Gastrocnemius medialis (tissue), 4 donors: ENCODE results near the gene ARHGAP40. TPM values are rescaled to one million over a fixed set of nuclear protein-coding genes. Genes with fewer than 3 reads are reported as not detected.

ENCODE experiments used
- ATAC-seq, 2 donors: fragments of 150-250 bp; one replicate each; pipeline ENCODE4 v1.9.1; 2016
- DNase-seq, 2 donors: peaks; one replicate each; pipeline ENCODE4 v3.0.0-alpha.2; 2019
- H3K27ac ChIP-seq, 4 donors: fragments of 200-600 bp; sonication (generic); 1 replicate in 1 of 4; 2 replicates in 3 of 4; pipeline ENCODE4 v1.5.1; 2016 to 2018; ENCODE audit warnings: mild to moderate bottlenecking in 2 of 4, moderate library complexity in 1 of 4
- H3K27me3 ChIP-seq, 3 donors: fragments of 200-600 bp; sonication (generic) in 2 of 3; 1 replicate in 1 of 3; 2 replicates in 2 of 3; pipeline versions ENCODE4 v1.5.1 to v1.6.0; 2016 to 2019; ENCODE audit warnings: mild to moderate bottlenecking in 1 of 3, moderate library complexity in 1 of 3
- H3K36me3 ChIP-seq, 2 donors: fragments of 200-600 bp; sonication (generic) in 1 of 2; one replicate each; pipeline ENCODE4 v1.5.1; 2017 to 2018
- H3K4me1 ChIP-seq, 2 donors: fragments of 200-600 bp; sonication (generic) in 1 of 2; one replicate each; pipeline ENCODE4 v1.5.1; 2016 to 2017; ENCODE audit warnings: mild to moderate bottlenecking in 2 of 2
- H3K4me3 ChIP-seq, 4 donors: fragments of 200-600 bp; sonication (generic) in 3 of 4; 1 replicate in 1 of 4; 2 replicates in 3 of 4; pipeline ENCODE4 v1.5.1; 2016 to 2019; ENCODE audit warnings: mild to moderate bottlenecking in 2 of 4
- H3K9me3 ChIP-seq, 3 donors: fragments of 200-600 bp; sonication (generic) in 2 of 3; 1 replicate in 1 of 3; 2 replicates in 2 of 3; pipeline ENCODE4 v1.5.1; 2016 to 2019
- CTCF ChIP-seq, 5 experiments: fragments of 450-650 bp in 3 of 5; fragments of 200-600 bp in 2 of 5; sonication (generic) in 2 of 5; IDR thresholded peaks in 4 of 5; conservative IDR thresholded peaks in 1 of 5; 1 replicate in 4 of 5; 2 replicates in 1 of 5; pipeline ENCODE4 v1.5.1; 2016 to 2019; ENCODE audit warnings: antibody characterized with exemption in 5 of 5, mild to moderate bottlenecking in 3 of 5, moderate library complexity in 3 of 5
- POLR2A ChIP-seq, 2 donors: fragments of 450-650 bp; IDR thresholded peaks; one replicate each; pipeline ENCODE4 v1.6.1; 2017; ENCODE audit warnings: antibody characterized with exemption in 2 of 2, mild to moderate bottlenecking in 2 of 2, moderate library complexity in 2 of 2
- in situ Hi-C, 4 donors: fragments of 200-750 bp; cut with MboI; loops; one replicate each; pipeline versions ENCODE4 v1.15.0 to v1.8.0; 2017; ENCODE audit warnings: low sequenced_read_pairs in 4 of 4
- intact Hi-C: fragments of 100-400 bp; cut with DNase I; formaldehyde crosslinking; loops from one replicate; pipeline ENCODE4 v1.15.1; 2023; ENCODE audit warnings: low total_unique reads
- total RNA-seq, 4 donors: library from RNA; depleted of rRNA; stranded (reverse); fragments of >200 nt; gene quantifications; one replicate each; pipeline versions ENCODE4 v1.1.0 to v1.2.3, GENCODE V29; 2016

The ARHGAP40 gene
- total RNA-seq, 4 donors from 2014 or later = not detected

DNA sequence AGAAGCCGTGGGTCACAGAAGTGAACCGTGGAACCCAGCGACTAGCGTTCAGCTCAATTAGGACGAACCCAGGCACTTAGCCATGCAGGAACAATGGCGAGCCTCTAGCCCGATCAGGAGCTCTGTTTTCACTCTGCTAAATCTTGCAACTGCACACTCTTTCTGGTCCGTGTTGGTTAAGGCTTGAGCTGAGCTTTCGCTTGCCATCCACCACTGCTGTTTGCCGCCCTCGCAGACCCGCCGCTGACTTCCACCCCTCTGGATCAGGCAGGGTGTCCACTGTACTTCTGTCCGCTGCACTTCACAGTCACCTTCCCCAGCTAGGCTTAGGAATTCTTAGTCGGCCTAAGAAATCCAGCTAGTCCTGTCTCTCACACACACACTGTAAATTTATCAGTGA lies 96.9 kb downstream of the ARHGAP40 start:
- H3K4me3 ChIP-seq = no peak overlapping the region
- DNase-seq = no peak
- H3K27ac ChIP-seq = no peak overlapping the region
- no peaks in the 10 kb centered on the region for H3K9me3 ChIP-seq
- H3K36me3 ChIP-seq = no peaks in the 10 kb centered on the region
- peaks cover 10 to 15% (median 11%) of the 10 kb centered on the region in 3 donors for H3K27me3 ChIP-seq
- in situ Hi-C loops = no loop called here
- ATAC-seq = no peak
- TF ChIP-seq POLR2A (IDR thresholded peaks at IDR 0.05) (no peak), CTCF (IDR thresholded peaks at IDR 0.05 in 4 of 5, conservative IDR thresholded peaks at IDR 0.05 in 1 of 5) (no peak)
- intact Hi-C loops = no loop called here
- H3K4me1 ChIP-seq = no peaks in the 10 kb centered on the region

GRCh38 chr20:38700141-38700540 lies 98.5 kb downstream of the ARHGAP40 start:
- ATAC-seq (no peak), DNase-seq (no peak)
- Histone ChIP-seq H3K27ac (no peak overlapping the region), H3K4me3 (no peak overlapping the region), H3K9me3 (no peaks in the 10 kb centered on the region), H3K36me3 (no peaks in the 10 kb centered on the region), H3K4me1 (no peaks in the 10 kb centered on the region), H3K27me3 (peaks cover 10 to 20% (median 11%) of the 10 kb centered on the region in 3 donors)
- no peak for TF ChIP-seq CTCF (IDR thresholded peaks at IDR 0.05 in 4 of 5, conservative IDR thresholded peaks at IDR 0.05 in 1 of 5)
- TF ChIP-seq POLR2A (IDR thresholded peaks at IDR 0.05) = no peak
- intact Hi-C loops = no loop called here
- in situ Hi-C loops = no loop called here

Other genes with a start within 250 kb of the ARHGAP40 start
- 10 to 100 TPM in 1 of 4 donors, 1 to 10 TPM in 3; 6.0 to 12.2 (median 8.7) TPM for gene SNHG17, start 166.5 kb upstream of the ARHGAP40 start, total RNA-seq
- gene RALGAPB, start 129.0 kb upstream of the ARHGAP40 start, total RNA-seq = 10 to 100 TPM; 23.2 to 28.8 (median 26.0) TPM
- not detected for gene ADIG, start 20.6 kb upstream of the ARHGAP40 start, total RNA-seq
- gene SLC32A1, start 122.7 kb downstream of the ARHGAP40 start, total RNA-seq = not detected
- gene ACTR5, start 146.7 kb downstream of the ARHGAP40 start, total RNA-seq = 1 to 10 TPM; 6.3 to 10.0 (median 8.0) TPM
- gene PPP1R16B, start 203.9 kb downstream of the ARHGAP40 start, total RNA-seq = 1 to 10 TPM in 1 of 4 donors, under 1 TPM in 3; 0.16 to 2.4 (median 0.59) TPM